8988T (cell line): ENCODE results near the gene KCNQ5.

Experiments used
- DNase-seq: peaks from one replicate; pipeline ENCODE4 v3.0.0; 2011

The KCNQ5 gene

DNA sequence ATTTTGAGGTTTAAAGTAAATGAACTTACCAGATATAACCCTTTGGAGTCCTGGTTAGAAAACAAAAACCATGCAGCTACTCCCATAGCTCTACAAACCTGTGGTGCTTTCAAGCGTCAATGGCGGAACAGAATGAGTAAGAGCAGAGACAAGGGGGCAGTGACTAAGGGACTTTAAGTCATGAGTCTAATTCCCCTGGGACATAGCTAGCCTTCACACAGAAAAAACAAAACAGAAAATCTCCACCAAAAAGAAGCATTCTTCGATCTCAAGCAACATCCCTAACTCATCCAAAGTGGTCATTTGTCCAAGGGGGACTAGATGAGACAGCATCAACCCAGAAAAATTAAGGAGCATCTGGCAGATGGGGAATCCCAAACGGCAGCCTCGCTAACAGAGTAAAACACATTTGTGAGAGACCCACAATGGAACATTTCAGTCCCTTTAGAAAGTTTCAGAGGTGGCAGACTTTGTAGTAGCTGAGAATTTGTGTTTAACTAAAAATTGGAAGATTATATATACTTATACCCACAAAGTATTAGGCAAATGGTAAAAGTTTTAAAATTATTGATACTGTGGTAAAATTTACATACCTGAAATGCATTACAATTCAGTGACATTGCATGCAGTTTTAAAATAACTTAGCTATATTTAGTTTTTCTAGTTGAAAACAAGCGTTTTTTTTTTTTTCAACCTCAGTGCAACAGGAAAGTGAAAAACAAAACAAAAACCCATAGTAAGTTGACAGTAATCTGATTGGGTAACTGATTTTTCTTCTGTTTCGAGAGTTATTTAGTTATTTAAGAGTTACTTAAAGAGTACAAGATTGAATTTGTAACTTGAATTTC lies 67.5 kb downstream of the KCNQ5 start:
- DNase-seq, result no peak

DNA sequence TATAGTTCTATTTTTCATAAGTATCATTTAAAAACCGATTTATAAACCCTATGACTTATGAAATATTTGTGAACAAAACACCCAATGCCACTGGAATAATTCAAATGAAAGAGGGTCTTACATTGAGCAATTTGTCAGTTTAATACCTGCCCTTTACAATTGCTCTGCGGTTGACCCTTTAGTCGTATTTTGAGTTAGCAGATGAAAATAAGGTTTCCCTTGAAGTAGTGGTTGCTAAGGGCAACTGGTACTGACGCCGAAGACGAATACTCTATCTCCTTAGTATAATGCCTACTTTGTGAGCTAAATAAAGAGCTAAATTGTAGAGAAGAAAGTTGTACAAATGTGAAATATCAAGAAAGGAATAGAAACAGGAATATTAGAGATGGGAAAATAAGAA lies 69.4 kb downstream of the KCNQ5 start:
- no peak for DNase-seq

DNA sequence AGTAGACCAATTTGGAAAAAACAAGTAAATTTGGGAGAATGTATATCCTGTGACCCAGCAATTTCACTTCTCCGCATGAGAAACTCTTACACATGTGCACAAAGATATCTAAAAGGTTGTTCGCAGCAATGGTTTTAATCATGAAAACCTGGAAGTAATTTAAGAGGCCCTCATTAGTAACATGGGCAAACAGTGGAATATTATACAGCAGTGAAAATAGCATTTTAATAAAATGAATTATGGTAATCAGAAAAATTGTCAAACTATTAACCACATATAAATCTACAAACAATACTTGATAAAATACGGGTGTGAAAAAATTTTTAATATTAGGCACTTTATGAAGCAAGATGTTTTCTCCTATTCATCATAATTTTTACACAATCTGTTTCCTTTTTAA lies 74.2 kb downstream of the KCNQ5 start:
- no peak for DNase-seq

DNA sequence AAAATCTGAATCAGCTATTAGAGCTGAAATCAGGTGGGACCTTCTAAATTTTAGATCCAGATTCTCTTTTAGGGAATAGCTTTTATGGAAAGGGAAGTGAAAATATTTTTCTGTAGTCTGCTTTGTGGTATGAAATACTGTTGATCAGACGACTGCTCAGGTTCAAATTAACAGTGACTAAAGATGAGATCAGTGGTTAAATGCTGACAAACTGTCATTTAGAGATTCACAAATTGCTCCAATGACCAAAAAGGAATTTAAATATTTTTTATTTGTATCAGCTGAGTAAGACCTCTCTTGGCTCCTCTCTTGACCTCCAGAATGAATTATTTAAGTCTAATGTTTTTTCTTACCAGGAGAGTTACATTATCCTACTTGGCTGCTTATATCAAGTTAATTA lies 77.3 kb downstream of the KCNQ5 start:
- DNase-seq, result no peak

DNA sequence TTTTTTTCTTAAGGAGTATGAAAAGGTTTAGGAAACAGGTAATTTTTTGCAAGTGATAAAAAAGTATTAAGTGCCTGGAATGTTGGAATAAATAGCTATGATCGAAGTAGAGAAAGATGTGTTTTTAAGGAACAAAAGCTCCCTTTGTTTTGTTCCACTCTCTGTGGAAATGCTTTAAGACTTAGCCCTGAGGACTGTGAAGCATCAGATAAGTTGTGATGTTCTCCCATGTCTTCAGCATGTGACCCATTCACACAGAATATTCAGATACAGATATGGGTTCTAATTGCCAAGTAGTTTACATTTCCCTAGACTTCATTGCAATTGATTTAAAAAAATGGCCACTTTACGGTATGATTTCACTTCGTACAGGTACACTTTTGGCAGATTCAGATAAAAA lies 80.6 kb downstream of the KCNQ5 start:
- no peak for DNase-seq

DNA sequence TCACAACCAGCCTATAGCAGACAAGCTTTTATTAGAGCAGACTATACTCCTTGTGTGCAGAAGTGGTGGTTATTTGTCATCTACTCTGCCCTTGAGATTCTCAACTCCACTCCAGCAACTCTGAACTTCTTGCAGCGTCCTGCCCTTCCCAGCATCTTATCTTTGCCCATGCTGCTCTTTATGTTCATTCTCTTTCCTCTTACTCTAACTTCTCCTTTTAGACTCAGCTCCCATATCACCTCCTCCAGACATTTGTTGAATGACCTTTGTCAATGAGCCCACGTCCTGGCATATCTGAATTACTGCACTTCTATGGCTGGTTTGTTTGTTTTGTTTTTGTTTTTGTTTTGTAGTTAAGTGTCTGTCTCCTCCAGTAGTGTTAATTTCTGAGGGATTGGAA lies 81.2 kb downstream of the KCNQ5 start:
- DNase-seq, result no peak

DNA sequence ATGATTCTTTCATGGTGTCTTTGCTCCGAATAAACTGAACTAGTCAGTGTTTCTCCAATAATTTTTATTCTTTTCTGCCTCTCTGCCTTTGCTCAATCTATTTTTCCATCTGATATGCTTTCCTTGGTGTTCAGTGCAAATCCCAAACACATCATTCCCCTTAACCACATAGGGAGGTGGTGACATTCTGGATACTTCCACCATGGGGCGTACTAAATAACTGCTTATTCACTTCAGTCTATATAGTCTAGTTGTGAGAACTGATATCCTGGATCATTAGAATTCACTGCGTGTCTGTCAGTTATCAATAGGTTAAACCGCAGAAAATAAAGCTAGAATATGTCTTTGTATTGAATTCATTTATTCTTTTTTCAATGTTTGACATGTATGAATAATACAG lies 83.1 kb downstream of the KCNQ5 start:
- no peak for DNase-seq

DNA sequence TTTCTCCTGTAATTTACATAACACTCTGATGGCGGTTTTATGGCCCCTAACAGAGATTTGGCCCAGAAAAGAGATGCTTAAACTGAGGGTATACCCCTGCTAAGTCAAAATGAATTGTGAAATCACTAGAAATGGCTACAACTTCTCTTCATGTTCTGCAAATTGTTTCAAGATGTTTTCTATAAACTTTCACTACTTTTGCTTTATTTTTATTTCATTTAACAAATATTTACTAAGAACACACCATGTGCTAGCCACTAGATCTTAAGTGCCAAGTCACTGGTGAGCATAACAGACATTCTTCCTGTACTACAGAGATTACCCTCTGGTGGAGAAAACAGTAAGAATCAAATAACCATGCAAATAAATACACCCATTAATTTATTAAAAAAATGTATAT lies 87.6 kb downstream of the KCNQ5 start:
- DNase-seq, result no peak

DNA sequence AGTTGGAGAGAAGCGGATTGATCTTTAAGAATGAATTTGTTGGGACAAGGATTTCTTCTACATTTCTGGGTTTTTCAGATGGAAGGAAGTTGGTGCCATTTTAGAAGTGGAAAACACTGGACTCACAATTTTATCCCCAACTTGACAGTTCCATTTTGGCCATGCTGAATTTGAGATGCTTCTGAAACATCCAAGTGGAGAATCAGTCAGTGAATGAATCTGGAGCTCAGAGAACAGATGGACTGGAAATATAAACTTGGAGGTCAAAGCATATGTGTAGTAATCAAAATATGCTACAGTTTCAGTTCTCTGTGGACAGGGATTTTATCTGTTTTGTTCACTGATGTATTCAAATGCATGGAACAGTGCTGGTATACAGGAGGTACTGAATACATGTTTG lies 89.9 kb downstream of the KCNQ5 start:
- DNase-seq, result no peak

DNA sequence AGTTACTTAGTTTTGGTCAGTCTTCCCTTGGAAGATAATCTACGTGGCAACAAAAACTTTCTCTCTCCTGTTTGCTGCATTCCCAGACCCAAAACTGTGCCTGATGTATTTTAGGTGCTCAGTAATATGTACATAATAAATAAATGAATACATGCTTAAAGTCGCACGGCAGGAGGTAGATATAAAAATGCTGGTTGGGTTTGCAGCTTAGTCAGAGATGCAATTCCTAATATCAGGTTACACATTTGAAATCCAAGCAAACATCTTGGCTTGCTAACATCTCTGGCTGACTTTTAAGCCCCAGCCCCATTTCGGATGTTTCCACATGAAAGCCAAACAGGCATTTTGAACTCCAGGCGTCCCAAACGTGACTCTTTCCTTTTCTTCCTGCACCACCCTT lies 91.0 kb downstream of the KCNQ5 start:
- no peak for DNase-seq

DNA sequence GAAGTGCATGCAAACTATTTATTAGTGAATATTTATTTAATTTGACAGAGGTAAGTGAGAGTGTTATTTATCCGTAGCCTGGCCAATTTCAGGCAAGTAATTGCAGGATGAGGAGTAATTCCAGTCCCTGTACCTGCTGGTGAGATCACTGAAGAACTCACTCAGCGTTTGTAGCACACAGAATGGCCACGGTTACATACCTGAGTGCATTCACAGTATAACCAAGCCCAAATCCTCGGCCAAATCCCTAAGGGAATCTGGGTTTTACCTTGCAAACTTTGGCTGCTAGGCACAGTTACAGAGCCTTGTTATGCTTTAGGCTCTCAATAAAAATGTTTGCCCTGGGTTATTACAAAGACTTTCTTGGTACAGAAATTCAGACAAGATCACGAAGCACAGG lies 93.3 kb downstream of the KCNQ5 start:
- no peak for DNase-seq

DNA sequence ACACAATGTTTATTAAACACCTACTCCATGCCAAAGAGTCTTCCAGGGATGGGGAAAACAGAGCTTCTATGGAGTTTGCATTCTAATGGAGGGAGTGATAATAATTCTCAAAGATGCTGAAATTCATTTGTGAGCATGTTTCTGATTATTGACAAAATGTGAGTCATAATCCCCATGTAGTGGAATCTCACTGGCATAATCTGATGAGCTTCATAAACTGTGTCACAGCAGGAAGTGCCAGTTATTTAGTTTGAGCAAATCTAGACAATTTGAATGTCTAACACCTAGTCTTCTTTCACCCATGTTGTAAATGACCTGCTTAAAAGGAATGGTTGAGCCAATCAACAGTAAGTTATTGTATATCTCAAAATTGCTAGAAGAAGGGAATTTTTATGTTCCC lies 95.1 kb downstream of the KCNQ5 start:
- no peak for DNase-seq

DNA sequence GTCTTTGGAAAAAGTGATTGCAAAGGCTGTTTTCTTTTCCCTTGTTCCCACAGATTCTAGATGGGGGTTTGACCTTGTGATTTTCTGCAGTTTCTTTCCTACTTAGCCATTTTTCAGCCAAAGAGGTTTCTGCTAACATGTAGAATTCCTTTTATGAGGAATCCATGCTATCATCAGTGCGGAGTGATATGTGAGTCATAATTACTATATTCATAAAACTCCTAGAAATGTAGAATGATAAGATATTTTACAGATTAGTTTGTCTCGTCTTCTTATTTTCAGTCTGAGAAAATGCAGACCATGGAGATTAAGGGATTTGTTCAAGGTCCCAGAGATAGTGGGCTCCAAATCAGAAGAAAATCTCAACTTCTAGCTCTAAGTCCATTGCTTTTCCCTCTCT lies 98.6 kb downstream of the KCNQ5 start:
- no peak for DNase-seq

DNA sequence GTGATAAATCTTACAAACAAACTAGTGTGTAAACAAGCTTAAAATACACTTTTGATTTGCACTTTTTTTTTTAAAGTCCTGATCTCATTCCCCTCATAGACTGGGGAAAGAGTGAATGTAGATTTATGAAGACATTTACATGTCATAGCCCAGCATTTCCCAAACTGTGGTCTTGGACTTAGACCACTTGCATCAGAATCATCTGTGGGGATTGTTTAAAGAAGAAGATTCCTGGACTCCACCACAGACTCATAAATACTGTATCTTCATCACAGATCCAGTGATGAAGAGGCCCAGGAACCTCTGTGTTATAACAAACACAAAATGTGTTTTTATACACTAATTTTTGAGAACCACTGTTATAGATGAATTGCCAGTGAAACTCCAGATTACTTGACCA lies 99.5 kb downstream of the KCNQ5 start:
- DNase-seq, result no peak

DNA sequence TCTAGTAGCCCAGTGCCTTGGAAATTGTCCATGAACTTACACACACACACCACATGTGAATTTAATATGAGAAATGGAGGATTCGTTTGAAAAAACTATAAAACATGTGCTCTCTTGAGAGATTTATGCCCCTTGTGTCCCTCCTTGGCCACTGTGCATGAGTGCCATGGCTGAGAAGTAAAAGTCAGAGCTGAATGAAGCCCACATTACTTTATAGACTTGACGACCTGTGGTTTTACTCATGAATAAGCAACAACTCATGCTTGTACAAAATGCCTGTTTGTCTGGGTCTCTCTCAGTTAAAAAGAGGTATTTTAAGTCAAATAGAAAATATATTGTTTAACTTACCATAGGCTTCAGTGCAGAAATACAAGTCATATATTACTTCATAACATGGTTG lies 102.7 kb downstream of the KCNQ5 start:
- no peak for DNase-seq

DNA sequence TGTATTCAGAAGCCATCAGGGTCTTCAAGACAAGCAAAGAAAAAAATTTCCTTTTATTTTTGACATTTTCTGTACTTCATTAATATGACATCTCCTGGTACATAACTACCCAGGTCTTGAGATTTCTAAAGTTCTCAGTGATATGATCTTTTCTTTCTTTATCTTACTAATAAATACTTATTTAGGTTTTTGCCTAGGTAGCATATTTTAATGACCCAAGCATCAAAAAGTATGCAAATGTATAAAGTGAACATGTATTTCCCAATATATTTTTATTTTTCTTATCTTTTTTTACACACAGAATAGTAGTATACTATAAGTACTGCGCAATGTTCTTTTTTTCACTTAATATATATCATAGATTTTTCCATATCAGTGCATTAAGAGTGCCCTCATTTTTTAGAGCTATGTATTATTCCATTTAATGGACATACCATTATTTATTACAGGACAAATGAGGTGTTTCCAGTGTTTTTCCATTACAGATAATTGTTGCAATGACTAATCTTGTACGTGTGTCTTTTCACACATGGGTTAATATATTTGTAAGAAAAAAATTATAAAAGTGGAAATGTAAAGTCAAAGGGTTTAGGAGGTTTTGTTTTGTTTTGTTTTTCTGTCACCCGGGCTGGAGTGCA lies 107.0 kb downstream of the KCNQ5 start:
- no peak for DNase-seq

DNA sequence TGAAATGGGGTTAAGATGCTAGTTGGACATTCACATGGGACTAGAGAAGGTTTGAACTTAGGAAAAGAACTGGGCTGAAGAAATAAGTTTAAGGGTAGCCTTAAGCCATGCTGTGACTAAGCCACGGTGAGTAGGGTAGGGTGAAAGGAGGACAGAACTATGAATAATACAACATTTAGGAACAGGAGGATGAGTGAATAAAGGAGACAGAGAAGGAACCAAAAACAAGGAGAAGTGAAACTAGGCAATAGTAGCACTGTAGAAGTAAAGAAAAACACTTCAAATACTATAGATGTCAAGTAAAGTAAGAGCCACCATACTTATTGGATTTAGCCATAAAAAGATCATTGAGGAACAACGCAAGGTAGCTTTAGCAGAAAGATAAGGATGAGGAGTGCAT lies 111.2 kb downstream of the KCNQ5 start:
- no peak for DNase-seq

DNA sequence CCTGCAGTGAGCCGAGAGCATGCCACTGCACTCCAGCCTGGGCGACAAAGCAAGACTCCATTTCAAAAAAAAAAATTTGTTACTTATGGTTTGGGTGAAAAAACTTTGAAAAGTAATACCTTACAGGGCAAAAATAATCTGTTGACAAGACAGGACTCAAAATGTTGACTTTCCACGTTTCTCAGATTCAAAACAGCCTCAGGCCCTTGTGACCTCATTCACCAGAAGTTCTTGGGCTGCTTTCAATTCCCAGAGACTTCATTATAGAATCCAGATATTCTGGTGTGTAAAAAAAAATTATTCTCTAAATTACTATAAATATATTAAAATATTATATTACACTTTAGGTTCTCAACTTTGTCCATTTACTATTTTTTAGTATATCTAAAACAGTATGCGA lies 116.2 kb downstream of the KCNQ5 start:
- no peak for DNase-seq

DNA sequence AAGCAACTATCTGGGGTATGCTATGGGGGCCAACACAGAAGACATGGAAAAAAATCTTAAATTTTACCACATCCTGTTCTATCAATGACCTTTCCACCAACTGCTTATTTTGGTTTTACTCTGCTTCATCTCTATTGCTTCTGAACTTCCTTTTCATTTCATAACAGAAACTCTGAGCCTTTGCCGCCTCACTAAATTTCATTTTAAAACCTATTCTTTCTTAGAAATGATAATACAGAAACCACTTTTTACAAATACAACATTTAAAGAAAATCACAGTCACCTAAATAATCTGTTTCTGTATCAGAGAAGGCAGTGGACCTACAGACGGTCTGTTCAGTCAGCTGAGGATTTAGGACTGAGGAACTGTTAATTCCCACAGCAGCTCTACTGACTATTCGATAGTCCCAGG lies 117.5 kb downstream of the KCNQ5 start:
- no peak for DNase-seq

DNA sequence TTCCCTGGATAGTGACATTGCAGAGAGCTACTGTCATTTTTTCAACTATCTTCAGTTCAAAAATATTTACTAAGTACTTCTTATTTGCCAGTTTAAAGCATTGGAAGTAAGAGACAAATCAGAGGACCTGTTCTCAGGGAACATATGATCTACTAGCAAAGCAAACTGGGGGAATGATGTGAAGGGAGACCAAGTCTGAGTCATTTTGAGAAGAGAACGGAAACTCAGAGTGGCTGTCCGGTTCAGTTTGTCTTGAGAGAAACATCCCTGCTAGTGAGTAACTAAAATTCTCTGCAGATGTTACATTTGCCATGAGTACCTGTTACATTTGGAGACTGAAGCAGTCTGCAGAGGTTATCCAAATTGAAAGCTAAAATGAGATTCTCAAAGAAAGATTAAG lies 118.3 kb downstream of the KCNQ5 start:
- DNase-seq, result no peak

DNA sequence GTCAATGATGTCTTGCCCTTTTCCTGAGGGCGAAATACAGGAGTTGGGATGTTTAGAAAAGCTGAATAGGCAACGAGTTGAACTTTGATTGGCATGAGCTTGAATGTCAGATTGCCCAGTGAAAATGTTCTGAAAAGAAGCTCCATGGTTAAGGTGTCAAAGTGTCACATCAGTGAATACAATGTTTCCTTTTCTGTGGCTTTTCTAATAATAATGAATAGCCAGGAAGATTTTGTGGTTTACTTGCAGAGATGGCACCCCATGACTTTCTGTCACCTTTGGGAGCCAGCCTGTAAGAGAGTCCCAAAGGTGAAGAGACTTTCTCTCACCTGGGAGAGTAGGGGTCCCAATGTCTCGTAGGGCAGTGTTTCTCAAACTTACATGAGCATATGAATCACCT lies 119.2 kb downstream of the KCNQ5 start:
- no peak for DNase-seq

DNA sequence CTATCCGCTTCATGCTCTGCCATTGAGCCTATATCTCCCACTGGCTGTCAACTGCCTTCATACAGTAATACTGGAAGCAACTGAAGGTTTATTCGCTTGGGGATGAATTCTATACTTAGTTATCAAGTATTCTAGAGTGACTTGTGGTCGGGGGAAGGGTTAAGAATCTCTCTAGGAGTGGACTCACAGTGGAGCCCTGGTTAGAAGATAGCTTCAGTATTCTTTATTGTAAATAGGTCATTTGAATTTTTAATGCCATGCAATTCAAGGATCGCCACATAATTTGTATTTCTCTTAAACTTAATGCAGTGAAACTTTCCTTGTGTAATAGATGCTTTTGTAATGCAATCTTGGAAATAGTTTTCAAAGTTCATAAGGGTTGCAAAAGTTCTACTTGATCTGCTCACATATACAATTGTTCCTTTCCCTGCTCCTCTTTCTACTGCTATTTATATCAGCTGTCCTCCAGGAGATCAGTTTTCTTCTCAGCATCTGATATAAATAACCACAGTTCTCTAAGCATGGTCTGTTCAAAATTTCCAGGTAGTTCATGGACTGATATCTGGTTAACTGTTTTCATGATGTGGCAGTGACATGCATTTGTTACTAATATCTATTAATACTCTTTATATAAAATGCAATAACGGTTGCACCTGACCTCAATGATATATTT lies 120.3 kb downstream of the KCNQ5 start:
- DNase-seq, result no peak

DNA sequence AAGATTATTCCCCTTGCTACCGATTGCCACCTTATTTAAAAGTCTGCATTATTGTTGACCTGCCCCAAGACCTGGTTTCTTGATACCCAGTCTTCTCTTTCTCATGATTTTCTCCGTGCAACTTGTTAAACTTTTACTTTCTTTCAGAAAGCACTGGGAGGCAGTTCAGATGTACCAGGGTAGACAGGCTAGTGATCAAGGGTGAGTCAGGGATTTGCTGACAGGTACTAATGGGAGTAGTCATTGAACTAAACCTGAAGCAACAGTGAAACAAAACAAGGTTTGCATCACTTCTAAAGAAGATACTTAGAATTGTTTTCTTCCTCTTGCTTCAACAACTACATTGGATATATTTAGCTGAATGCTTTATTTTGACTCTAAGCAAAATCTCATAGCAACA lies 124.4 kb downstream of the KCNQ5 start:
- DNase-seq, result no peak

DNA sequence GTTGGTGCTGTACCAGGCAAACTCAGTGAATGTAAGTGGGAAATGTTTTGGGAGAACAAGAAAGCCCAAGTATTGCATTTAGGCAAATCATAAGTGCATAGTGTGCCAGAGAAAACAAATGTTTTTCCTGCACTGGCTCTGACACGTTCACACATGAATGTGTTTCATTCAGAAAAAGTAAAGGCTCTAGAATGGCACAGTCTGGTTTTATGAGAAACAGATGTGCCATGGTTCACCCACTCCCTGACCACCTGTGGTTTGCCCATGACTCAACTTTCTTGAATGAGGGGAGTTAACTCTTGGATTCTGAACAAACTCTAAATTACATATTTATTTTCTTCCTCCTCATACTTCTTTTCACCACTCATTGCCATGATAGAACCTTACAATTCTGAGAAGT lies 126.9 kb downstream of the KCNQ5 start:
- DNase-seq, result no peak
